Neuron (in vitro differentiated cells): ENCODE data around the gene OR2A7.
"Not testable (repeated sequence)": the region's sequence is repeated elsewhere in the genome, so short reads cannot be mapped to it uniquely, and the experiment has no call there.

Experiments
- H2AFZ ChIP-seq: one replicate; pipeline ENCODE4 v1.6.1; 2013; ENCODE audit warnings: low read depth, mild to moderate bottlenecking, inconsistent platforms, low read length, moderate library complexity
- H3K27me3 ChIP-seq: one replicate; pipeline ENCODE4 v1.6.1; 2013; ENCODE audit warnings: low read length; ENCODE audit not compliant: insufficient read depth
- H3K36me3 ChIP-seq: one replicate; pipeline ENCODE4 v1.6.1; 2013; ENCODE audit warnings: low read length; ENCODE audit not compliant: insufficient read depth
- H3K4me1 ChIP-seq: one replicate; pipeline ENCODE4 v1.6.1; 2013; ENCODE audit warnings: low read length; ENCODE audit not compliant: insufficient read depth
- H3K4me3 ChIP-seq: 2 replicates; pipeline ENCODE4 v1.5.1; 2013; ENCODE audit warnings: mild to moderate bottlenecking, low read length, moderate library complexity
- H3K9me3 ChIP-seq: one replicate; pipeline ENCODE4 v1.6.1; 2013; ENCODE audit warnings: low read length

Gene OR2A7

DNA sequence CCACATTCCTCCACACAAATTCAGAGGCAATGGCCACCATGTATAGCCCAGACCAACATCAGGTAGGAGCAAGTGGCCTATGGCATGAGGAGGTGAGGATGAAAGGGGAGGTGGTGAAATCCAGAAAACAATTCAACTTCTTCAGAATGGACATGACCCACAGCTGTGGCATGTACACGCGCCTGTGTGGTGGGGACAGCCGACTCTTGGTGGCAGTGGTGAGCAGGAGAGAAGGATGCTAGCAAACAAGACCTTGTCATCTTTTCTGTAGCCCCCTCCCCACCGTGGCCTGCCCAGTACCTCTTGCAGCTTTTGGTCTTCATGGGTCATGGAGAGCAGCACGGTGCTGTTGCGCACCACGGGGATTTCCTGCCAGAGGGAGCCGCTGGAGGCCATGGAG is 17.4 kb upstream of the OR2A7 start:
- H3K4me3 ChIP-seq, H3K4me1 ChIP-seq, H2AFZ ChIP-seq, H3K9me3 ChIP-seq, H3K27me3 ChIP-seq, H3K36me3 ChIP-seq: not testable (repeated sequence)

DNA sequence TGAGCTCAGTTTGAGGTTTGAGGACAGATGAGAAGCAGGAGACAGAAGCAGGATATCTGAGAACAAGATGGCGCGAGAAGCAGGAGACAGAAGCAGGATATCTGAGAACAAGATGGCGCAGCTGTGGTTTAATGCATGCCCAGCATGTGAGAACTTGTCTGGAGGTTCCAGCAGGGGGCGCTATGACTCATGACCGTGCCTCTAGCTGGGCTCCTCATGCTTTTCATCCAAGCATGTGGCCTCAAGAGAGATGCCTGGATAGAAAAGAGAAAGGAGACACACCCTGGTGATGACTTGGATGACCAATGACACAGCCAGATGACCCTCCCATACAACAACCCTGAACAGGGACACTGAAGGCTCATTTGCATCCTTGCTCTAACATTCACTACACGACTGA is 15.4 kb upstream of the OR2A7 start:
- H2AFZ ChIP-seq, H3K27me3 ChIP-seq, H3K4me1 ChIP-seq, H3K36me3 ChIP-seq, H3K9me3 ChIP-seq, H3K4me3 ChIP-seq: not testable (repeated sequence)

DNA sequence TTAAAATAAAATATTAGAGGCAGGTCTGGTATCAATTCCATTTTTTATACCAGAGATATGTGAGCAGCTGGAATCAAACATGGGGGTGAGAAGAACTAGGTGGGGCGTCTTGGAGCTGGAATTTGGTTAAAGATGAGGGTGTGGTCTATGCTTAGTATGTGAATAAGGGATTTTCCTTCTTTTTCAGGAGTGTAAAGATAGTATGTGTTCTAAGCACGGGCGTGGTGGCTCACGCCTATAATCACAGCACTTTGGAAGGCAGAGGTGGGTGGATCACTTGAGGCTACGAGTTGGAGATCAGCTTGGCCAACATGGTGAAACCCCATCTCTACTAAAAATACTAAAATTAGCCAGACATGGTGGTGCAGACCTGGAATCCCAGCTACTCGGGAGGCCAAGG is 10.7 kb upstream of the OR2A7 start:
- H3K4me3 ChIP-seq, H3K36me3 ChIP-seq, H3K9me3 ChIP-seq, H2AFZ ChIP-seq, H3K27me3 ChIP-seq, H3K4me1 ChIP-seq: not testable (repeated sequence)

DNA sequence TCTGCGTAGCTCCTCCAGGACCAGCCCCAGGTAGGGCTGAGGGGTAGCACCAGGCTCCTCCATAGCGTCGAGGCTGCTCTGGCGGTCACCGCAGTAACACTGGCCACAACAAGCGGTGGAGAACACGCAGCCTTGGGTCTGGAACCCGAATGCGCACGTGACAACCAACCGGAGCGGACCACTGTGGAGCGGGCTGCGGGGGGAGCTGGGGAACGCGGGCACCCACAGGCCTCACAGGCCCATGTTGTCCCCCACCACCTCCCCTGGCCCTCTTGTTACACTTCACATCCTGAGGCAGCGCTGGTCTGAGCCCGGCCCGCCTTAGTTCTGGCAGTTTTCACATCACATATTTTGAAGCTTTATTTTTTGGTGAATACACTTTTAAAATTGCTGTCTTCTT is 4.6 kb upstream of the OR2A7 start, which contains the start of gene CTAGE8:
CTAGE8 (minus strand) TSS at position 101 of the 400 bp plus-strand sequence; CDS start at position 63, 38 bp downstream.
- not testable (repeated sequence) for H3K4me3 ChIP-seq, H3K4me1 ChIP-seq, H2AFZ ChIP-seq, H3K36me3 ChIP-seq, H3K27me3 ChIP-seq, H3K9me3 ChIP-seq

DNA sequence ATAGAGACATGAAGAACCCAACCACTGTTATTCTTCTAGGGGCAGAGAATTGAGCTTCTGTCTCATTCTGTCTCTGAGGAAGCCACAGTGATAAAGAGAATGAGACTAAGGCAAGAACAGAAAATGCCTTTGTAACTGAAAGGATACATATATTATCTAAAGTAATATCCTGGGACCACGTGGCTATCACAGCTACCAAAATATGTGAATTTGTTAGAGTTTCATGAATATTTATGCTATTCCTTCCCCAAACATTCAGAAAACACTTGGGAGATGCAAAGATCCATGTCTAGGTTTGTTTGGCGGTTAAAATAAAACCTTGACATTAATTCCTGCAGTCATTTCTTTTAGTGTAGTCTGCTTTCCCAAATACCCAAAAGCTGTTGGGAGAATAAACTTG is 2.5 kb downstream of the OR2A7 start:
- not testable (repeated sequence) for H3K4me1 ChIP-seq, H2AFZ ChIP-seq, H3K4me3 ChIP-seq, H3K9me3 ChIP-seq, H3K27me3 ChIP-seq, H3K36me3 ChIP-seq

DNA sequence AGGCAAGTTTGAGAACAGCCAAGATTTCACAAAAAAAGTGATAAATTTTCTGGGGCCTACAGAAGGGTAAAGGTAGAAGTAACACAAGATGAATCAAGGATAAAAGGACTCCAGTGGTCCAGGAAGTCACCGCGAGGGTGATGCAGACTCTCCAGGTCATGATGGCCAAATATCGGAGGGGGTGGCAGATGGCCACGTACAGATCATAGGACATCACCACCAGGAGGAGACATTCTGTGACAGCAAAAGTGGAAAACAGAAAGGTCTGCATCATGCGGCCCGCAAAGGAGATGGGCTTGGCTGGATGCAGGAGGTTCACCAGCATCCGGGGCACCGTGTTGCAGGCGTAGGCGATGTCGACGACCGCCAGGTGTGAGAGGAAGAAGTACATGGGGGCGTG is 5.5 kb downstream of the OR2A7 start:
- H3K4me3 ChIP-seq, H3K4me1 ChIP-seq, H3K9me3 ChIP-seq, H3K36me3 ChIP-seq, H2AFZ ChIP-seq, H3K27me3 ChIP-seq: not testable (repeated sequence)

DNA sequence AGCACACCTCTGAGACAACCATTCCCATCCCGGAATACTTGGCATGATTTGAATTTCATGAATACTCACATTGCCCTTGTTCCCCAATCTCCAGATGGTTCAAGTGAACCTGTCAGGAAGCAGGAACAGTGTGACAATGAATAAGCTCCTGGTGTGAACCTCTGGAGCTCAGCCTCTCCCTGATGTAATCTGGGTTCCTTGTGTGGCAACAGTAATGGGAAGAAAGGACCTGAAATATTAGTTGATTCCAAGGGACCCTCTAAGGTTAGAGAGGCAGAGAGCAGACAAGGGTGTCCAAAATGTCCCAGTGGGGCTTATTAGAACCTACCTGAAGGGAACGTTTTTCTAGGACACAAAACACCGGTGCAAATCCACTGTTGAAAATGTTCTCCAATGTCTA is 8.5 kb downstream of the OR2A7 start:
- H3K9me3 ChIP-seq = no peaks in the 10 kb centered on the region
- no peaks in the 10 kb centered on the region for H3K4me1 ChIP-seq
- no peaks in the 10 kb centered on the region for H3K36me3 ChIP-seq
- H3K4me3 ChIP-seq = no peak overlapping the region
- H3K27me3 ChIP-seq = no peaks in the 10 kb centered on the region
- no peak overlapping the region for H2AFZ ChIP-seq

DNA sequence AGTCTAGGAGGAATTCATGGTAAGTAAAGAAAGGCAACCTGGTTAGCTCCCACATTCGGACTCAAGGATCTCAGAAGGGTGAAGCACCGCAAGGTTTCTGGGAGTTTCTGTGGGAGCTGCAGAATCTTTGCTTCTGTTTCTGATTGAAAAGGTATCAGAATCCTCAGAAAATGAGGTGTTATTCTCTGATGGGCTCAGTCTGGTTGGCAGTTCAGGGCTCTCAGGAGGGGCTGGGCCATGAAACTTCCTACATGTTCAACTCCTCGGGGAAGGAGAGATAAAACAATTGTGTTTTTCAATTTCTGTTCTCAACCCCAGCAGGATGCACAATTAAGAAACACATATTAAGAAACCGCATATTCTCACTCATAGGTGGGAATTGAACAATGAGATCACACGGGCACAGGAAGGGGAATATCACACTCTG is 9.1 kb downstream of the OR2A7 start:
- no peaks in the 10 kb centered on the region for H3K27me3 ChIP-seq
- no peak overlapping the region for H3K4me3 ChIP-seq
- H3K4me1 ChIP-seq = no peaks in the 10 kb centered on the region
- no peaks in the 10 kb centered on the region for H3K9me3 ChIP-seq
- H2AFZ ChIP-seq = no peak overlapping the region
- H3K36me3 ChIP-seq = no peaks in the 10 kb centered on the region

DNA sequence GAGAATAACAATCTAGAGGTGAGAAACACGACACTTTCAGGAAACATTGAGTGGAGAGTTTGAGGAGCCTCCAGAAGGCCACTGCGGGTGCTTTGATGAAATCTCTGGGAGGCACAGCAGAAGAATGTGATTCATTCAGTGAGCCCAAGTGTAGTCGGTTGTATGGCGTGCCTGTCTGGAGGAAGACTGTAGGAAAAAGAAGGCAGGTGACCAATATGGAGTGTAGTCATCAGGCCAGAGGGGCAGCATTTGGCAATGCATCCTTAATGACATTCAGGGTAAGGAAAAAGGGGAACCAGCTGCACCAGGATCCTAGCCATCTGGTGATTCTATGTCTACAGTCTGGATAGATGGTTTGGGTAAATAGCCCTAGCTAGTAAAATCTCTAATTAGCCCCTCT is 12.3 kb downstream of the OR2A7 start:
- not testable (repeated sequence) for H3K27me3 ChIP-seq, H3K4me3 ChIP-seq, H2AFZ ChIP-seq, H3K9me3 ChIP-seq, H3K4me1 ChIP-seq, H3K36me3 ChIP-seq

DNA sequence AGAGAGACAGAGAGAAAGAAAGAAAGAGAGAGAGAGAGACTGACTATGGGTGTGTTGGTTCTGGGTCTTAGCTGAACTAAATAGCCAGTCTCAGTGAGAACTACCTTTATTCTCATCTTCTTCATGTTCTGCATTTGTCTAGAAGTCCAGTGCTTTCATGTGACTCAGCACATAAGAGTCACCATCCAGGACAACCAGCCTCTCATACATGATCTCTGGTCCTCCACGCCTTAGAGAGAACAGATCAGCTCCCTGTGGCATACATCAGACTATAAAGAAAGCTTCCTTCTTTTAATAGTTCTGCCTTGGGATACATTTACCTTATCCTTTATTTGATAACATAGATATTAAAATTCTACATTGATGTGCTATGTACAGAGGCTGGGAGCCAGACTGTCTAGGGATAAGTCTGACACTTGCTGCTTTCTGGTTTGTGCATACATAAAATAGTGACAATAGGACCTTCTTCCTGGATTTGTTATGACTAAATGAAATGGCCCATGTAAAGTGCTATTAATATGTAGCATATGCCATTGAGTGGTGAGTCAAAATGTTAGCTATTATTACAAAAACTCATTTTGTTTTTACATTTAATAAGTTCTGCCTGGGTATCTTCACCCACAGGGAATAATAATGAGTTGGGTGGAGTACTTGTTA is 16.8 kb downstream of the OR2A7 start:
- H3K9me3 ChIP-seq, H3K4me3 ChIP-seq, H3K36me3 ChIP-seq, H2AFZ ChIP-seq, H3K4me1 ChIP-seq, H3K27me3 ChIP-seq: not testable (repeated sequence)

DNA sequence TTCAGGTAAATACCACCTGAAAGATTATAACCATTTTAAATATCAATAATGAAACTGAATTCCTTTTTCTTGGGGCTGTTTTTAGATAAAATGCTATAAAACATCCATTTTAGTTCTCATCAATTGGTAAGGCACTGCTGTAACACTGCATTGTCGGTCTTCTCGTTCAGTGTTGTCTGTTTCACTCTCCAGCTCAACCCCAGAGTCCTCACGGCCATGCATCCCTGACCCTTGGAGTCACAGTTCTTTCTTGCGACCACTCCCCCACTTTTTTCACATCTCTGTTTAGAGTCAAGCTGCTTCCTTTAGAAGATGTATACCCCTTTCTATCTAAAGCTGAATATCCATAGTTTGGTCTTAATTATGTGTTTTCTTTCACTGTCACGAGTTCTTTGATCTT is 17.6 kb downstream of the OR2A7 start:
- H3K4me3 ChIP-seq, H3K4me1 ChIP-seq, H3K36me3 ChIP-seq, H3K9me3 ChIP-seq, H2AFZ ChIP-seq, H3K27me3 ChIP-seq: not testable (repeated sequence)

DNA sequence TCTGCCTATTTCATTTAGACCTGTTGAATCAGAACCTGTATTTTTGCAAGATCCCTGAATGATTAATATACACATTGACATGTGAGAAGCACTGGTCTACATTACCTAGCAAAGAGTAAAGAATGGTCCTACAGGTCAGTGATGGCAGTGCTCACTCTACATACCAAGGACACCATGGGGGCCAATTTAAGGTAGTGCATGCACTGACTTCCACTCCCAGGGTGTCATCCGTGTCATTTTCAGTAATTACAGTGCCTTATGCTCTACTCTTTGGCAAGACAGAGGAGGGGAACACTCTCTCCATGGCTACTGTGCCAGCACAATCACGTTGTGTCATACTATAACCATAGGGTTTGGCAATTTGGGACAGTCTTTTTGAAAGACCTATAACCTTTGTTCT is 19.2 kb downstream of the OR2A7 start:
- not testable (repeated sequence) for H3K27me3 ChIP-seq, H2AFZ ChIP-seq, H3K4me1 ChIP-seq, H3K9me3 ChIP-seq, H3K4me3 ChIP-seq, H3K36me3 ChIP-seq

DNA sequence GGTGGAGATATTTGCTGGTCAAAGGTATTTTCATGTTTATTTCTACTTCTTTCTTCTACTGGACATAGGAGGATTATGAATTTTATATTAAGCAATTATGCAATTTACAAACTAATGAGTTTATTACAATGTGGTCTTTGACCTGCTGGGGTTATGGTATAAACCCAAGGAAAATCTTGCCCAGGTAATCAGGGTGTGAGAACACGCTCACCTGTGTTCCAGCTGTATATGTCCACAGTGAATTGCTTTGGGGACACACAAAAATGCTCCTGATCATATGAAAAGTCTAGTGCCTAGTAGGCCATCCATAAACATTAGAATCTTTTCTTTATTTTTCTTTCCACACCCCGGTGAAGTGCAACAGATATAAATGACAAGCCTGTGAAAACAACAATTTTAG is 25.2 kb downstream of the OR2A7 start, which contains the start of gene OR2A42:
OR2A42 (minus strand) TSS at position 241 of the 400 bp plus-strand sequence. CDS start 6,762 bp downstream, outside the sequence.
- H3K36me3 ChIP-seq, H3K4me1 ChIP-seq, H2AFZ ChIP-seq, H3K4me3 ChIP-seq, H3K27me3 ChIP-seq, H3K9me3 ChIP-seq: not testable (repeated sequence)

DNA sequence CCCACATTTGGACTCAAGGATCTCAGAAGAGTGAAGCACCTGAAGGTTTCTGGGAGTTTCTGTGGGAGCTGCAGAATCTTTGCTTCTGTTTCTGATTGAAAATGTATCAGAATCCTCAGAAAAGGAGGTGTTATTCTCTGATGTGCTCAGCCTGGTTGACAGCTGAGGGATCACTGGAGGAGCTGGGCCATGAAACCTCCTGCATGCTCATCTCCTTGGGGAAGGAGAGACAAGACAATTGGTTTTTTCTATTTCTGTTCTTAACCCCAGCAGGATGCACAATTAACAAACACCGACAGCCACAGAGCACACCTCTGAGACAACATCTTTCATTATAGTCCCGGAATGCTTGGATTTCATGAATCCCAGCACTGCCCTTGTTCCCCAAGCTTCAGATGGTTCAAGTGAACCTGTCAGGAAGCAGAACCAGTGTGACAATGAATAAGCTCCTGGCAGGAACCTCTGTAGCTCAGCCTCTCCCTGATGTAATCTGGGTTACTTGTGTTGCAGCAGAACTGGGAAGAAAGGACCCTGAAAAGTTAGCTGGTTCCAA is 26.0 kb downstream of the OR2A7 start:
- H3K4me1 ChIP-seq, H3K27me3 ChIP-seq, H2AFZ ChIP-seq, H3K9me3 ChIP-seq, H3K4me3 ChIP-seq, H3K36me3 ChIP-seq: not testable (repeated sequence)
